ENCODE results near the gene MARF1.
"Not testable (repeated sequence)": the region's sequence is repeated elsewhere in the genome, so short reads cannot be mapped to it uniquely, and the experiment has no call there.

MARF1 gene

DNA sequence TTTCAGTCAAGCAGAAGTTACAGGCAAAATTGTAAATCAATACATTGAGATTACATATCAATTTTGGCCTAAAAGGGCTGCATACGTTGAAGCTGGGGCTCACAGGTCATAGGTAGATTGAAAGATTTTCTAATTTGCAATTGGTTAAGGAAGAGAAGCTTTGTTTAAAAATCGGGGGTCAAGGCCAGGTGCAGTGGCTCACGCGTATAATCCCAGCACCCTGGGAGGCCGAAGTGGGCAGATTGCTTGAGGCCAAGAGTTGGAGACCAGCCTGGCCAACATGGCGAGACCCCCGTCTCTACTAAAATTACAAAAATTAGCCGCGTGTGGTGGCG lies 68.4 kb downstream of the MARF1 start:
- no peak for DNase-seq (ENCODE audit: low read depth in 1 of 2, low spot score in 1 of 2)

DNA sequence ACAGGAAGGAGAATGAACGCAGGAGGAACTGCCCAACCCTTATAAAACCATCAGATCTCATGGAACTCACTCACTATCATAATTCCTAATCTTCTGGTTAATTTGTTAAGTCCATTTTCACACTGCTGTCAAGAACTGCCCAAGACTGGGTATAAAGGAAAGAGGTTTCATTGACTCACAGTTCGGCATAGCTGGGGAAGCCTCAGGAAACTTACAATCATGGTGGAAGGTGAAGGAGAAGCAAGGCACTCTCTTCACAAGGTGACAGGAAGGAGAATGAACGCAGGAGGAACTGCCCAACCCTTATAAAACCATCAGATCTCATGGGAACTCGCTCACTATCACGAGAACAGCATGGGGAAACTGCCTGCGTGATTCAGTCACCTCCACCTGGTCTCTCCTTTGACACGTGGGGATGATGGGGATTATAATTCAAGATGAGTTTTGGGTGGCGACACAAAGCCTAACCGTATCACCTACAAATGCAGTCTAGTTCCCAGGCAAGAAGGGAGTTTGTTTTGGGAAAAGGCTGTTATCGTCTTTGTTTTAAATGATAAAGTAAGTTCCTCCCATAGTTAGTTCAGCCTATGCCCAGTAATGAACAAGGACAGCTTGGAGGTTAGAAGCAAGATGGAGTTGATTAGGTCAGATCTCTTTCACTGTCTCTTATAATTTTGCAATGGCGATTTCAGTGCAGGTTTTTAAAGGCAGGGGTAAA lies 68.9 kb downstream of the MARF1 start:
- not testable (repeated sequence) for DNase-seq (ENCODE audit: low read depth in 1 of 2, low spot score in 1 of 2)

DNA sequence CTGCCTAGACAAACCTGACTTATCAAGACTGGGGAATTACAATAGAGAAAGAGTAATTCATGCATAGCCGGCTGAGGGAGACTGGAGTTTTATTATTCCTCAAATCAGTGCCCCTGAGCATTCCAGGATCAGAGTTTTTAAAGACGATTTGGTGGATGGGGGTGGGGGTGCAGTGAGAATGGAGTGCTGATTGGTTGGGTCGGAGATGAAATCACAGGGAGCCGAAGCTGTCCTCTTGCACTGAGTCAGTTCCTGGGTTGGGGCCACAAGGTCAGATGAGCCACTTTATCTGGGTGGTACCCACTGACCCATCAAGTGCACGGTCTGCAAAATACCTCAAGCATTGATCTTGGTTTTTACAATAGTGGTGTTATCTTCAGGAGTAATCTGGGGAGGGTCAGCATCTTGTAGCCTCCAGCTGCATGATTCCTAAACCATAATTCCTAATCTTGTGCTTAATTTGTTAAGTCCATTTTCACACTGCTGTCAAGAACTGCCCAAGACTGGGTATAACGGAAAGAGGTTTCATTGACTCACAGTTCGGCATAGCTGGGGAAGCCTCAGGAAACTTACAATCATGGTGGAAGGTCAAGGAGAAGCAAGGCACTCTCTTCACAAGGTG lies 69.6 kb downstream of the MARF1 start:
- no peak for DNase-seq (ENCODE audit: low read depth in 1 of 2, low spot score in 1 of 2)

DNA sequence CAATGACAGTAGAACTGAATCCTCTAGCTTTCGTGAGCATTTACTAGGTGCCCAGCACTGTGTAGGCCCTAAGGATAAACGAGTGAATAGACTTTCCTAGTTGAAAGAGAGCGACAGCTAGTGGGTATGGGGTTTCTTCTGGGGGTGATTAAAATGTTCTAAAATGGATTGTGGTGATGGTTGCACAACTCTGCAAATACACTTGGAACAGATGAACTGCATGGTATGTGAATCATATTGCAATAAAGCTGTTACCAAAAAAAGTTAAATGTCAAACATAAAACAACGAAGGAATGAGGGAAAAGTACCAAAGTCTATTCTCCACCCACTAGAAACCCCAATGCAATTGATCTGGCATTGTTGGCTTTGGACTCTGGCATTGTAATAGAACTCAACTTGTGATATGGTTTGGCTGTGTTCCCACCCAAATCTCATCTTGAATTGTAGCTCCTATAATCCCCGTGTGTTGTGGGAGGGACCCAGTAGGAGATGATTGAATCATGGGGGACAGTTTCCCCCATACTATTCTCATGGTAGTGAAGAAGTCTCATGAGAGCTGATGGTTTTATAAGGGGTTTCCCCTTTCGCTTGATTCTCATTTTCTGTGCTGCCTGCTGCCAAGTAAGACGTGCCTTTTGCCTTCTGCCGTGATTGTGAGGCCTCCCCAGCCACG lies 70.5 kb downstream of the MARF1 start:
- DNase-seq (ENCODE audit: low read depth in 1 of 2, low spot score in 1 of 2) = no peak

DNA sequence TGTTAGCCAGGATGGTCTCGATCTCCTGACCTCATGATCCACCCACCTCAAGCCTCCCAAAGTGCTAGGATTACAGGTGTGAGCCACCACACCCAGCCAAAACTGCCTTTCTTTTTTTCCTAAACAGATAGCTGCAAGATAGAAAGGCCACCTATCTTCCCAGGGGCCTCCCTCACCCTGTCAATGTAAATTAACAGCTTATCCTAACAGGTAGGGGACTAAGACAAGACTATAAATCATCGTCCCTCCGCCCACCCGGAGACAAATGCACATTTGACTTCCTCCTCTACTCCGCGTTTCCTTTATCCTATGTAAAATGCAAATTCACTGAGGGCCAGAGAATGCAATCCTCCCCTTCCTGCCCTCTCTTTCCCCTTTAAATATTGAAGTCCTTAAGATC lies 71.4 kb downstream of the MARF1 start:
- no peak for DNase-seq (ENCODE audit: low read depth in 1 of 2, low spot score in 1 of 2)

DNA sequence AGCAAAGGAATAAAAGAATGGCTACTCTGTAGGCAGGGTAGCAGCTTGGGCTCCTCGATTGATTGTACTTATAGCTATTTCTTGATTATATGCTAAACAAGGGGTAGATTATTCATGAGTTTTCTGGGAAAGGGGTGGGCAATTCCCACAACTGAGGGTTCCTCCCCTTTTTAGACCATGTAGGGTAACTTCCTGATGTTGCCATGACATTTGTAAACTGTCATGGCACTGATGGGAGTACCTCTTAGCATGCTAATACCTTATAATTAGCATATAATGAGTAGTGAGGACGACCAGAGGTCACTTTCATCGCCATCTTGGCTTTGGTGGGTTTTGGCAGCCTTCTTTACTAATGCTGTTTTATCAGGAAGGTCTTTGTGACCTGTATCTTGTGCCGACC lies 72.3 kb downstream of the MARF1 start:
- DNase-seq (ENCODE audit: low read depth in 1 of 2, low spot score in 1 of 2) = not testable (repeated sequence)

DNA sequence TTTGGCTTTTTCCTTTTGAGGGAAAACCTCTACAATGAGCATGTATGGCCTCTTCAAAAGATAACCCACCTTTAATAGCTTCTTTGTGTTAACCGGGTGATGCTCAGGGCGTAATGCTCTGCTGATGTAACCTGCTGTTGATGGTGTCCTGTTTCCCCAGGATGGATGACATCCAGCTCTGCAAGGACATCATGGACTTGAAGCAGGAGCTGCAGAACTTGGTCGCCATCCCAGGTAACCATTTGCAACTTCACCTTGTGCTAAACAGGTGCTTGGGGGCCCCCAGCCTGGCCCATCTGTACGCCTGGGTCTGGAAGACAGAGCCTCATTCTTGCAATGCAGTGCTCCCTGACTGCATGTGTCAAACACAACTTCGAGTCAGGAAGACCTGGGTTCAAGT lies 75.1 kb downstream of the MARF1 start:
- DNase-seq (ENCODE audit: low read depth in 1 of 2, low spot score in 1 of 2) = no peak

DNA sequence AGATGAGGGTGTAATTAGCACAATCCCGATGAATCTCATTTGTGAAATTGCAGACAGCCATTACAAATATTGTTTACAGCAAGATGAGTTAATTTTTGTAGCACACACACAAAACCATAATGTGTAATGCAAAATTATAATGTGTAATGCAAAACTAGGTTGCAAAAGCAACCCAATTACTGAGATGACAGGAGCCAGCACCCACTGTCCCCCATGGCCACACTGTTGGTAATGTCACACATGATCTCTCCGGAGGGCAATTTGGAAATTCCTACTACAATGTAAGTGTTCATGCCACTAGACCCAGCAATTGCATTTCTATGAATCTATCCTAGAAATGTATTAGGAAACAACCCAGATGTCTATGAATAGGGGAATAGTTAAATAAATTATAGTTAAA lies 76.9 kb downstream of the MARF1 start:
- DNase-seq (ENCODE audit: low read depth in 1 of 2, low spot score in 1 of 2) = no peak

DNA sequence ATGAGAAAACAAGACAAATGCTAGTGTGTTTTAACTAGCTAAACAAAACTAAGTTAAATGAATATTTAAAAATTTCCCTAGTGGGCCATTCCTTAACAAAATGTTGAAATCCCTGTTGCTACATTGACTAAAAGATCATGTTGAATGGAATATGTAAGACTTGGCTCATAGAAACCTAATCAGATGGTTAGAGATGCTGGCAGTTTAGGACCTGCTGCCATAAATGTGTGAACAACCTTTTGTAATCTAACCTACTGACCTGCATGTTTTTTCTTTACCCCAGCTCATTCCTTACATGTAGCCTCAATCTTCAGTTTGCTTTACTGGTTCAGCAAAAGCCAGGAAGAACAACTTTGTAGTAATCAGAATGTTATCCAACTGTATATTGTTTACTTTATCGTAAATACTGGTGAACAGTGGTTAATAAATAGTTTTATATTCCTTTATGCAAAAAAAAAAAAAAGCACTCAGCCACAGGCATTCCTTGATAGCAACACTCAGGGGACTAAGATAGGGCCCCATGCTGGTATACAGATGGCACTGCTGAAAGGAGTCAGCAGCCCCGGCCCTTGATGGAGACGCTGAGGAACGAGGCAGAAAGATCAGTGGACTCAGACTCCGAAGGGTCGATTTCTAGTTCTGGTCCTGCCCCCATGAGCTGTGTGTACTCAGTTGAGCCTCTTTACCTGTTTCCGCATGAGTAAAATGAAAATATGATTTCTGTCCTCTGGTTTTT lies 78.2 kb downstream of the MARF1 start:
- no peak for DNase-seq (ENCODE audit: low read depth in 1 of 2, low spot score in 1 of 2)

DNA sequence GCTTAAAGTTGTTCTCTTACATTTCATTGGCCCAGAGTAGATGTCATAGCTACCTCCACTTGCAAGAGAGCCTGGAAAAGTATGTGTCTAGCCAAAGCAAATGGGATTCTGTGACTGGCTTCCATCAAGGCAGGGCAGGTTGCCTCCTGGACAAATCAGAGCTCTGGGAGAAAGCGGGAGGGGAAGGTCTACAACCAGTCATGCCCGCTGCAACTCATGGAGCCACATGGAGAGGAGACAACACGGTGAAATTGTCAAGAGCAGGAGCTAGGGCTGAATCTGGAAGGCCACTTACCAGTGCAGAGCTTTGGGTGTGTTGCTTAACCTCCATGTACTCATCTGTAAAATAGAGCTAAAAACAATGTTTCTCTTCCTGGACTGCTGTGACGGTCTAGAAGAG lies 83.8 kb downstream of the MARF1 start:
- DNase-seq (ENCODE audit: low read depth in 1 of 2, low spot score in 1 of 2) = no peak

DNA sequence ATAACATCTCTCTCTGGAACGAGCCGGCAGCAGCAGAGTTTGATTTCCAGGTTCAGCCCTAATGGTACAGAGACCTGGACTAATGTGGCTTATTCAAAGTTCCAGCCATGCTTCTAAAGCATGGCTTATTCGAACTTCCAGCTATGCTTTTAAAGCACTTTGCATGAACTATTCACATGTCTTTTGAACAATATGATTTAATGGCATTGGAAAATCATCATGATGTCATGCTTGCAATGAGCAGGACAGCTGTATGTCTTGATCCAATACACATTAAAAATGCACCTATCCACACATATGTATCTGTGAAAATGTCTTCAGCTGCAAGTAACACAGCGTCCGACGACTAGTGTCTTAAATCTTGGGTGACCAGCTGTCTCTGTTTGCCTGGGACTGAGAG lies 85.7 kb downstream of the MARF1 start:
- no peak for DNase-seq (ENCODE audit: low read depth in 1 of 2, low spot score in 1 of 2)

DNA sequence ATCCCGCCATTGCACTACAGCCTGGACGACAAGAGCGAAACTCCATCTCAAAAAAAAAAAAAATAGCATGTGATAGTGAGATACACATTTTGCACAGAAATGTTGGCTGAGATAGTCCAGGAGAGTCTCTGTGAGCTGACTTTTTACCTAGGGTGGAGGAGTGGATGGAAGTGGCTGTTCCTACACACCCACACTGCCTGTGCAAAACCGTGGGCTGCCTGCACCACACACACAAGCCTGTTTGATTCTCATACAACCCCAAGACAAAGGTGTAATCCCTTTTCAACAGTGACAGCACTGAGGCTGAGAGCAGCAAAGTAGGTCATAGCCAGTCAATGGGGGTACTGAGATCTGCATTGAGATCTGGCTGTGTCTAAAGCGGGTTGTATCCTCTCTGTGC lies 86.8 kb downstream of the MARF1 start:
- no peak for DNase-seq (ENCODE audit: low read depth in 1 of 2, low spot score in 1 of 2)

DNA sequence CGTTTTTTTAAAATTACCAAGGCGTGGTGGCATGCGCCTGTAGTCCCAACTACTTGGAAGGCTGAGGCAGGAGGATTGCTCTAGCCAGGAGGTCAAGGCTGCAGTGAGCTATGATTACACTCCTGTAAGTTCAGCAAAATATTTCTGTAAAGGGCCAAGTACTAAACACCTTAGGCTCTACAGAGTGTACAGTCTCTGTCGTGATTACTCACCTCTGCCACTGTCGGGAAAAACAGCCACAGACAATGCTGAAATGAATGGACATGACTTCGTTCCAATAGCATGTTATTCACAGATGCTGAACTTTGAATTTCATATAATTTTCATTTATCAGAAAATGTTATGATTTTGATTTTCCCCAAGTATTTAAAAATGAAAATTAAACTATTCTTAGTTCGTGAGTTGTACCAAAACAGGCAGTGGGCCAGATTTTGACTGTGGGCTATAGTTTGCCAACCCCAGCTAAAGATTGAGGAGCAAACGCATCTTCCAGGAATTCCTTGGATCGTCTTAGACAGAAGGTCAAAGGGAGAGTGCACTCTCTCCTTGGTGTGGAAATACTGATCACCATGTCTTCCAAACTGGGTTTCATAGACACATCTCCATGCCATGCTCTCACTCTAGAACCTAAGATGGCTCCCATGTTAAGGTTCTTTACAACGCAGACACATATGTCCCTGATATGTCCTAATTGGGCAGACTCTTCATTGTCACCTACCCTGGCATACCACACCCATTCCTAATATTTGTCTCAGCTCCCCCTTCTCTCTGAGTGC lies 89.5 kb downstream of the MARF1 start:
- no peak for DNase-seq (ENCODE audit: low read depth in 1 of 2, low spot score in 1 of 2)

DNA sequence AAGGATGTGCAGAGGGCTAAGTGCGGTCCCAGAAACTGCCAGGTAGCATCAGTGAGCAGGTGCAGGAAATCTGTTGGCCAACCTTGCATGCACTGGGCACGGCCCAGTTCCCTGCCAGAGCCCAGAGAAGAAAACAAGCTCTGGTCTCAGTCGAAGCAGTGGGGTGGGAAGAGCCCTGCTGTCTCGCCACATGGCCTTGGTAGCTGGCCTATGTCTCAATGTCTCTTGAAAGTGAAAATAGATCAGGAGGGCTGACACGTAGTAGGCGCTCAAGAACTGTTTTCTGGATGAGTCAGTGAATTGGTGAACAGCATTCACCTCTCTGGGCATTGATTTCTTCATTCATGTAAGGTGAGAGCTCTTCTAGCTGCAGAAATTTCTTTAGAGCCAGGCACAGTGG lies 90.4 kb downstream of the MARF1 start:
- DNase-seq (ENCODE audit: low read depth in 1 of 2, low spot score in 1 of 2) = no peak

DNA sequence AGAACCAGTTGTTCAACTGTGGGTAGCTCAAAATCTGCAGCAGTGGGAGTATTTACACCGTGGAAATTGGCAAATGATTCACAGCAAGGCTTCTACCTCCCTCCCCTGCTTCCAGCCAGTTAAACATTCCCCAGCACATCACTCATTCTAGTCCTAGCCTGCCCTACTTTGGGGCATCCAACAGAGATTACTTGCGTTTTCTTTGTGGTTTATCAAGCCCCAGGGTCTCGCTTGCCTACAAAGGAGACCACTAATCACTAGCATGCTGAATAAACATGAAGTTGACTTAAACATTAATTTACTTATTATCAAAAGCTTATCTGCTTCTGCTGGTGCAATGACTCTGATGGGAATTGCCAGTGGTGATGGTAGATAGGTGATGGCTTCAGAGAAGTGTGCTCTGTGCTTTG lies 94.5 kb downstream of the MARF1 start:
- DNase-seq (ENCODE audit: low read depth in 1 of 2, low spot score in 1 of 2) = no peak

DNA sequence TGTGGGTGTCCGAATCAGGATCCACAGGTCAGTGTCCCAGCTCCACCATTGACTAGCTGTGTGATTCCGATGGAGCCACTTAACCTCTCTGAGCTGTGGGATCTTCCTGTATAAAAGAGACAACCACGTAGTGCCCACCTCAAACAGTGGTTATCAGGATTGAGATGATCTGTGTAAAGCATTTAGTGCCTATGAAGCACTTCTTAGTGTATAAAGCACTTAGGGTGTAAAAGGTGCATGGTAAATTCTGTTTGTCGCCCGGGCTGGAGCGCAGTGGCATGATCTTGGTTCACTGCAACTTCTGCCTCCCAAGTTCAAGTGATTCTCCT lies 95.2 kb downstream of the MARF1 start:
- no peak for DNase-seq (ENCODE audit: low read depth in 1 of 2, low spot score in 1 of 2)

DNA sequence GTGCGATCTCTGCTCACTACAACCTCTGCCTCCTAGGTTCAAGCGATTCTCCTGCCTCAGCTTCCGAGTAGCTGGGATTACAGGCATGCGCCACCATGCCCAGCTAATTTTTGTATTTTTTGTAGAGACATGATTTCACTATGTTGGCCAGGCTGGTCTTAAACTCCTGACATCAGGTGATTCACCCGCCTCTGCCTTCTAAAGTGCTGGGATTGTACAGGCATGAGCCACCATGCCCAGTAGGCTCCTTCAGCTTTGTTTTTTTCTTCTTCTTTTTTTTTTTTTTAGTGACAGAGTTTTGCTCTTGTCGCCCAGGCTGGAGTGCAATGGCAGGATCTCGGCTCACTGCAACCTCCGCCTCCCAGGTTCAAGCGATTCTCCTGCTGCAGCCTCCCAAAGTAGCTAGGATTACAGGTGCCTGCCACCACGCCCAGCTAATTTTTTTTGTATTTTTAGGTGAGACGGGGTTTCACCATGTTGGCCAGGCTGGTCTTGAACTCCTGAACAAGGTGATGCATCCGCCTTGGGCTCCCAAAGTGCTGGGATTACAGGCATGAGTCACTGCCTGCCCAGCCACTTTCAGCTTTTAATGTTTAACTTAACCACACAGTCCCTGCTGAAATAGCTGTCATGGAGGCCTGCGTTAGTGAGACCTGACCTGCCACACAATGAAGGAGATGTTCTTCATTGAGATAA lies 95.7 kb downstream of the MARF1 start:
- not testable (repeated sequence) for DNase-seq (ENCODE audit: low read depth in 1 of 2, low spot score in 1 of 2)

DNA sequence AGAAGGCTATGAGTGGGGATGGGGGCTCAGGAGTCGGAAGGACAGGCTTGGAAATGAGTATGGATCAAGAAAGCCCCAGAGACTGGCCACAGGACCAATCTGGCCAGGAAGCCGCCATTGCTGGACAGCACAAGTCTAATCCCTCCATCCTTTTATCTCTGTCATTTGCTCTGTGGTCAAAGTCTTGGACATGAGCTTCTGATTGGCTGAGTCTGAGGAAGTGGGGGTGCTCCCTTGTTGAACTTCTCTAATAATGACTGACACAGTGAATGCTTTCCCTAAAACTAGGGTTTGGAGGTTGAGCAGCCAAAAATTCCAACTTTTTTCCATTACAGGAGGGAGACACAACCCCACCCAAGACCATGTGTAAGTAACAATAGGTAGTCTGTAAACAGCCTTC lies 97.4 kb downstream of the MARF1 start:
- DNase-seq (ENCODE audit: low read depth in 1 of 2, low spot score in 1 of 2) = no peak

DNA sequence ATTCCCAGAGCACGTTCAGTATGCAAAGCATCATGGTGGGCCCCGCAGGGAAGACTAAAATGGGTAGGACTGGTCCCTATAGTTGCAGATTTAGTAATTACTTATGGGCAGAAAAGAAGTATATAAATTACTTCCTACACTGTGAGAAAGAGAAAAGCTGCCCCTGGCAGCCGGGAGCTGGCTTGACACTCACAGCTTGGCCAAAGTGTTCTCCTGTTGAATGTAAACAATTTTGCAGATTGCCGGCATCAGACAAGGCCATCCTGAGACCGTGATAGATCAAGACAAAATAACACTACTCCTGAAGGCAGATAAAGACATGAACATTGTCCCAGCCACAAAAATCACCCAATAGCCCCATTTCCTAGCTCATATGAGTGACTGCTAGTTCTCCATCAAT lies 98.5 kb downstream of the MARF1 start:
- DNase-seq (ENCODE audit: low read depth in 1 of 2, low spot score in 1 of 2) = no peak
